A549 (cell line): ENCODE data around the gene SOSTDC1. TPM values are rescaled to one million over a fixed set of nuclear protein-coding genes. Genes with fewer than 3 reads are reported as not detected.

Source experiments
- ATAC-seq, 2 experiments: fragments of 200-7000 bp in 1 of 2; fragments of >200 bp in 1 of 2; cut with Nextera tagmentation in 1 of 2; cut with Tn5 transposase in 1 of 2; 3 replicates each; pipeline versions ENCODE4 v1.8.0 to v1.9.1; 2018 to 2020; ENCODE audit warnings: mild to moderate bottlenecking in 1 of 2, moderate library complexity in 1 of 2
- CTCF ChIA-PET: fragments of 300-600 bp; sonication (Branson Sonifier 250); formaldehyde crosslinking; extraction: SDS; loops from one replicate; lab custom pipeline; 2021; ENCODE audit warnings: antibody characterized with exemption, inconsistent platforms; lab: Yijun Ruan, JAX
- POLR2A ChIA-PET: fragments of 350-600 bp; formaldehyde crosslinking; extraction: SDS; loops from one replicate; lab custom pipeline; 2021; ENCODE audit warnings: antibody characterized with exemption, inconsistent platforms; lab: Yijun Ruan, JAX
- DNase-seq, 2 experiments: peaks; one replicate each; pipeline versions ENCODE4 v3.0.0 to v3.0.0-alpha.2; 2011 to 2016; ENCODE audit warnings: low read depth in 1 of 2, low spot score in 1 of 2
- FAIRE-seq: peaks from 2 replicates; lab custom pipeline; 2011; peaks lifted over from hg19 to GRCh38; lab: Jason Lieb, UNC
- H3K27ac ChIP-seq, 2 experiments: fragments of >200 bp; sonication (Bioruptor Twin); formaldehyde crosslinking; 3 replicates each; pipeline ENCODE4 v1.5.1; 2016 to 2017
- H3K4me1 ChIP-seq: fragments of >200 bp; sonication (Bioruptor Twin); formaldehyde crosslinking; 3 replicates; pipeline ENCODE4 v1.6.1; 2016
- H3K4me2 ChIP-seq: fragments of >200 bp; sonication (Bioruptor Twin); formaldehyde crosslinking; 3 replicates; pipeline ENCODE4 v1.6.1; 2016
- H3K4me3 ChIP-seq: fragments of >200 bp; sonication (Bioruptor Twin); formaldehyde crosslinking; 3 replicates; pipeline ENCODE4 v1.5.1; 2016
- H3K9me3 ChIP-seq: fragments of >200 bp; sonication (Bioruptor Twin); formaldehyde crosslinking; 3 replicates; pipeline ENCODE4 v1.6.1; 2016
- BCL3 ChIP-seq: fragments of >200 bp; sonication (Bioruptor Twin); formaldehyde crosslinking; IDR thresholded peaks from 3 replicates; pipeline ENCODE4 v1.6.1; 2016
- BHLHE40 ChIP-seq: IDR thresholded peaks from 2 replicates; pipeline ENCODE4 v1.6.1; 2012; ENCODE audit warnings: low read depth, low read length, inconsistent platforms
- CBX2 ChIP-seq: fragments of 200-600 bp; sonication (generic); IDR thresholded peaks from 2 replicates; pipeline ENCODE4 v1.6.1; 2016; ENCODE audit warnings: low read depth, mild to moderate bottlenecking, borderline replicate concordance
- CEBPB ChIP-seq, 2 experiments: fragments of >200 bp in 1 of 2; sonication (Bioruptor Twin) in 1 of 2; formaldehyde crosslinking in 1 of 2; IDR thresholded peaks; 2 replicates each; pipeline ENCODE4 v1.6.1; 2012 to 2016
- CHD2 ChIP-seq: fragments of 150-350 bp; IDR thresholded peaks from 2 replicates; pipeline ENCODE4 v1.6.1; 2014; ENCODE audit warnings: low read length; ENCODE audit not compliant: partially characterized antibody
- EHF ChIP-seq: fragments of 250-450 bp; sonication (Bioruptor Pico); IDR thresholded peaks from 2 replicates; pipeline ENCODE4 v1.5.0; 2020; ENCODE audit warnings: mild to moderate bottlenecking
- EP300 ChIP-seq, 2 experiments: fragments of >200 bp; sonication (Bioruptor Twin); formaldehyde crosslinking; IDR thresholded peaks; 2 replicates in 1 of 2; 3 replicates in 1 of 2; pipeline ENCODE4 v1.6.1; 2016 to 2017
- FOSB ChIP-seq: fragments of 250-450 bp; sonication (Bioruptor Pico); IDR thresholded peaks from 2 replicates; pipeline ENCODE4 v1.5.0; 2020; ENCODE audit warnings: mild to moderate bottlenecking, moderate library complexity
- GATA3 ChIP-seq: IDR thresholded peaks from 2 replicates; pipeline ENCODE4 v1.6.1; 2012; ENCODE audit warnings: borderline replicate concordance
- HDAC2 ChIP-seq: fragments of 200-600 bp; sonication (generic); IDR thresholded peaks from 2 replicates; pipeline ENCODE4 v1.6.1; 2016
- HMGXB4 ChIP-seq: fragments of 250-450 bp; sonication (Bioruptor Pico); IDR thresholded peaks from 2 replicates; pipeline ENCODE4 v1.5.0; 2021; ENCODE audit warnings: mild to moderate bottlenecking, moderate library complexity, borderline replicate concordance
- HOXB13 ChIP-seq: fragments of 250-450 bp; sonication (Bioruptor Pico); IDR thresholded peaks from 2 replicates; pipeline ENCODE4 v1.5.0; 2020; ENCODE audit warnings: low read depth, mild to moderate bottlenecking, moderate library complexity
- KDM1A ChIP-seq: fragments of 200-600 bp; sonication (generic); IDR thresholded peaks from 2 replicates; pipeline ENCODE4 v1.6.1; 2016; ENCODE audit warnings: low read depth, mild to moderate bottlenecking
- NR3C1 ChIP-seq: fragments of >200 bp; sonication (Bioruptor Twin); formaldehyde crosslinking; IDR thresholded peaks from 3 replicates; pipeline ENCODE4 v1.6.1; 2017
- POLR2A ChIP-seq: IDR thresholded peaks from 2 replicates; pipeline ENCODE4 v1.6.1; 2012; ENCODE audit warnings: mild to moderate bottlenecking, low read length
- REST ChIP-seq: fragments of 200-600 bp; sonication (generic); IDR thresholded peaks from 2 replicates; pipeline ENCODE4 v1.6.1; 2016; ENCODE audit warnings: antibody characterized with exemption, mild to moderate bottlenecking, moderate library complexity
- RFX5 ChIP-seq: fragments of 450-650 bp; IDR thresholded peaks from 2 replicates; pipeline ENCODE4 v1.7.1; 2014; ENCODE audit warnings: antibody characterized with exemption, mild to moderate bottlenecking, moderate library complexity
- SMC3 ChIP-seq: fragments of >200 bp; sonication (Bioruptor Twin); formaldehyde crosslinking; IDR thresholded peaks from 3 replicates; pipeline ENCODE4 v1.6.1; 2018; ENCODE audit warnings: inconsistent platforms
- TP53 ChIP-seq: fragments of 250-450 bp; sonication (Bioruptor Pico); IDR thresholded peaks from 2 replicates; pipeline ENCODE4 v1.5.0; 2021; ENCODE audit warnings: mild to moderate bottlenecking, moderate library complexity
- USF2 ChIP-seq: fragments of 450-650 bp; IDR thresholded peaks from 2 replicates; pipeline ENCODE4 v1.6.1; 2014; ENCODE audit warnings: antibody characterized with exemption
- ZC3H11A ChIP-seq: fragments of 450-650 bp; IDR thresholded peaks from 2 replicates; pipeline ENCODE4 v1.6.1; 2014; ENCODE audit warnings: antibody characterized with exemption, mild to moderate bottlenecking
- ZNF302 ChIP-seq: fragments of 250-450 bp; sonication (Bioruptor Pico); IDR thresholded peaks from 2 replicates; pipeline ENCODE4 v1.9.0; 2021; ENCODE audit warnings: inconsistent platforms, mild to moderate bottlenecking, moderate library complexity
- ZSCAN20 ChIP-seq: fragments of 250-450 bp; sonication (Bioruptor Pico); IDR thresholded peaks from 2 replicates; pipeline ENCODE4 v1.8.0; 2022; ENCODE audit warnings: mild to moderate bottlenecking, moderate library complexity
- WGBS: methylation state at CpG from one replicate; pipeline ENCODE4 v1.1.6; 2017; ENCODE audit errors: missing lambda C conversion rate; 5-methylcytosine and 5-hydroxymethylcytosine counted together
- polyA plus RNA-seq, 4 experiments: library from polyadenylated mRNA; depleted of rRNA in 3 of 4; stranded (reverse); fragments of >200 nt; fragmentation: RNase III in 1 of 4; extraction: RNeasy Plus Mini Kit Qiagen cat#74134 plus additional on column Dnase treatment in 1 of 4; gene quantifications; 2 replicates in 3 of 4; 3 replicates in 1 of 4; pipeline ENCODE4 v1.2.3, GENCODE V29; 2011 to 2017

SOSTDC1 gene
- polyA plus RNA-seq, 2 of the 4 experiments (the other 2 are of a cell fraction): not detected

GRCh38 chr7:16419126-16419525 lies 46.4 kb downstream of the SOSTDC1 start:
- TF ChIP-seq POLR2A: no peak
- TF ChIP-seq SMC3: no peak
- no peak for TF ChIP-seq HOXB13
- no peak for TF ChIP-seq BCL3
- TF ChIP-seq REST: no peak
- TF ChIP-seq CEBPB (IDR thresholded peaks at IDR 0.05): no peak
- no peak for TF ChIP-seq EP300 (IDR thresholded peaks at IDR 0.05)
- TF ChIP-seq EHF (CRISPR knock-in tag): no peak
- TF ChIP-seq CHD2: no peak
- TF ChIP-seq ZSCAN20: no peak
- no peak for TF ChIP-seq TP53 (CRISPR knock-in tag)
- no peak for TF ChIP-seq RFX5
- POLR2A ChIA-PET: no interaction called here
- ATAC-seq (no peak), FAIRE-seq (no peak), DNase-seq (no peak)
- no peaks in the 10 kb centered on the region for H3K9me3 ChIP-seq
- CTCF ChIA-PET: interaction anchor here (0.6 to 1.8 kb wide), 3 partner anchors 10 to 13 kb away, joined by 3 to 6 read pairs (median 4); no protein-coding TSS in a partner anchor
- WGBS: 89% methylated on average over 1 of the region's 1 CpG
- H3K27ac ChIP-seq: no peak overlapping the region
- no peak overlapping the region for H3K4me2 ChIP-seq
- no peak overlapping the region for H3K4me3 ChIP-seq
- peaks cover 12% of the 10 kb centered on the region for H3K4me1 ChIP-seq

GRCh38 chr7:16417906-16418305 lies 47.6 kb downstream of the SOSTDC1 start:
- ATAC-seq: no peak
- WGBS: 35% methylated on average over 1 of the region's 1 CpG
- ChIA-PET CTCF (no interaction called here), POLR2A (no interaction called here)
- no peak overlapping the region for H3K4me2 ChIP-seq
- no peak for DNase-seq
- FAIRE-seq: no peak
- no peak overlapping the region for H3K27ac ChIP-seq
- TF ChIP-seq NR3C1 (no peak), TP53 (CRISPR knock-in tag) (no peak), BHLHE40 (no peak), GATA3 (no peak), FOSB (CRISPR knock-in tag) (no peak), CBX2 (no peak), KDM1A (no peak), HDAC2 (no peak), EHF (CRISPR knock-in tag) (no peak), USF2 (no peak), ZNF302 (CRISPR knock-in tag) (no peak), HMGXB4 (CRISPR knock-in tag) (no peak), ZC3H11A (no peak), HOXB13 (no peak)
- TF ChIP-seq, all 56 proteins: peak for 0
- peaks cover 12% of the 10 kb centered on the region for H3K4me1 ChIP-seq
- H3K9me3 ChIP-seq: no peaks in the 10 kb centered on the region
- H3K4me3 ChIP-seq: no peak overlapping the region
